Activated CD8-positive, alpha-beta memory T cell treated with anti-CD3 and anti-CD28 coated beads, Interleukin-2, amount 50 U/mL, for 4 hours (primary cell): Measurements from ENCODE around the gene MAP2.

Source experiments
- DNase-seq: peaks from one replicate; pipeline ENCODE4 v3.0.0-alpha.2; 2020

Gene MAP2

GRCh38 chr2:209425471-209426071 is 1.7 kb downstream of the MAP2 start:
- DNase-seq: no peak

- no peak for DNase-seq
Measured at GRCh38 chr2:209426432-209426831, 2.6 kb downstream of the MAP2 start.

GRCh38 chr2:209431701-209432100 is 7.9 kb downstream of the MAP2 start:
- no peak for DNase-seq

- DNase-seq: no peak
Measured at GRCh38 chr2:209441541-209441940, 17.7 kb downstream of the MAP2 start.

- no peak for DNase-seq
Measured at GRCh38 chr2:209442939-209443338, 19.1 kb downstream of the MAP2 start.

GRCh38 chr2:209445485-209445884 is 21.6 kb downstream of the MAP2 start:
- DNase-seq: no peak

GRCh38 chr2:209451209-209451834 is 27.5 kb downstream of the MAP2 start:
- no peak for DNase-seq

GRCh38 chr2:209456489-209456888 is 32.6 kb downstream of the MAP2 start:
- DNase-seq: no peak

GRCh38 chr2:209458008-209458979 is 34.4 kb downstream of the MAP2 start:
- no peak for DNase-seq

GRCh38 chr2:209459359-209459758 is 35.5 kb downstream of the MAP2 start:
- no peak for DNase-seq

GRCh38 chr2:209460151-209460761 is 36.4 kb downstream of the MAP2 start:
- DNase-seq: no peak

GRCh38 chr2:209463226-209463625 is 39.4 kb downstream of the MAP2 start:
- no peak for DNase-seq

GRCh38 chr2:209463835-209464234 is 40.0 kb downstream of the MAP2 start:
- no peak for DNase-seq

- no peak for DNase-seq
Measured at GRCh38 chr2:209468846-209469245, 45.0 kb downstream of the MAP2 start.

GRCh38 chr2:209469481-209469880 is 45.6 kb downstream of the MAP2 start:
- DNase-seq: no peak

- DNase-seq: no peak
Measured at GRCh38 chr2:209470466-209470865, 46.6 kb downstream of the MAP2 start.

GRCh38 chr2:209471037-209471436 is 47.2 kb downstream of the MAP2 start:
- no peak for DNase-seq

- DNase-seq: no peak
Measured at GRCh38 chr2:209472112-209472832, 48.4 kb downstream of the MAP2 start.

- no peak for DNase-seq
Measured at GRCh38 chr2:209472871-209473270, 49.0 kb downstream of the MAP2 start.

GRCh38 chr2:209473930-209474419 is 50.1 kb downstream of the MAP2 start:
- no peak for DNase-seq

GRCh38 chr2:209474960-209475359 is 51.1 kb downstream of the MAP2 start:
- no peak for DNase-seq
